Naive thymus-derived CD8-positive, alpha-beta T cell (primary cell): ENCODE measurements around the gene DUT. TPM values are rescaled to one million over a fixed set of nuclear protein-coding genes. Genes with fewer than 3 reads are reported as not detected.
A peak's percentile ranks its signal among the peaks of the same experiment; 100 is the strongest.

Experiments
- ATAC-seq, 2 donors: fragments of 150-1000 bp; cut with Tn5 transposase in 1 of 2; sonication (Bioruptor Pico), chemical (Tn5 transposase) in 1 of 2; 1 replicate in 1 of 2; 2 replicates in 1 of 2; pipeline ENCODE4 v1.10.0; 2021; ENCODE audit warnings: mild to moderate bottlenecking in 2 of 2, moderate library complexity in 2 of 2
- POLR2A ChIA-PET: fragments of 350-600 bp; sonication (Branson Sonifier 250); formaldehyde crosslinking; loops from one replicate; lab custom pipeline; 2021; ENCODE audit warnings: antibody characterized with exemption; lab: Charles Lee
- DNase-seq, 10 donors: peaks; one replicate each; pipeline versions ENCODE4 v3.0.0 to v3.0.0-alpha.2; 2020 to 2022
- H3K27ac Mint-ChIP-seq, 10 donors: one replicate each; pipeline ENCODE4 v1.8.0; 2020 to 2022; ENCODE audit warnings: mild to moderate bottlenecking in 10 of 10, mixed read lengths in 10 of 10, moderate library complexity in 4 of 10, inconsistent platforms in 1 of 10
- H3K27me3 Mint-ChIP-seq, 5 donors: one replicate each; pipeline ENCODE4 v1.8.0; 2021 to 2022; ENCODE audit warnings: mixed read lengths in 5 of 5
- H3K36me3 Mint-ChIP-seq, 3 donors: one replicate each; pipeline ENCODE4 v1.8.0; 2020 to 2022; ENCODE audit warnings: mixed read lengths in 3 of 3, mild to moderate bottlenecking in 2 of 3, inconsistent platforms in 1 of 3
- H3K4me1 Mint-ChIP-seq, 4 donors: one replicate each; pipeline ENCODE4 v1.8.0; 2021 to 2022; ENCODE audit warnings: mixed read lengths in 4 of 4
- H3K4me3 Mint-ChIP-seq, 10 donors: one replicate each; pipeline ENCODE4 v1.8.0; 2020 to 2022; ENCODE audit warnings: mild to moderate bottlenecking in 10 of 10, mixed read lengths in 10 of 10, moderate library complexity in 6 of 10, inconsistent platforms in 1 of 10
- H3K9me3 Mint-ChIP-seq, 9 donors: one replicate each; pipeline ENCODE4 v1.8.0; 2020 to 2022; ENCODE audit warnings: mixed read lengths in 9 of 9, mild to moderate bottlenecking in 3 of 9, inconsistent platforms in 1 of 9, moderate library complexity in 1 of 9
- polyA plus RNA-seq, 3 donors: library from polyadenylated mRNA; unstranded; fragments of 300-500 nt; fragmentation: Illumina TruSeq; gene quantifications; one replicate each; pipeline ENCODE4 v1.2.3, GENCODE V29; 2021
- total RNA-seq, 8 experiments: library from RNA in 2 of 8; stranded (reverse) in 2 of 8; gene quantifications; one replicate each; pipeline ENCODE4 v1.2.3 and lab custom pipeline; 2021 to 2026

The DUT gene
- total and polyA plus RNA-seq, 5 experiments from 2014 or later = 108 to 141 (median 113) TPM

DNA sequence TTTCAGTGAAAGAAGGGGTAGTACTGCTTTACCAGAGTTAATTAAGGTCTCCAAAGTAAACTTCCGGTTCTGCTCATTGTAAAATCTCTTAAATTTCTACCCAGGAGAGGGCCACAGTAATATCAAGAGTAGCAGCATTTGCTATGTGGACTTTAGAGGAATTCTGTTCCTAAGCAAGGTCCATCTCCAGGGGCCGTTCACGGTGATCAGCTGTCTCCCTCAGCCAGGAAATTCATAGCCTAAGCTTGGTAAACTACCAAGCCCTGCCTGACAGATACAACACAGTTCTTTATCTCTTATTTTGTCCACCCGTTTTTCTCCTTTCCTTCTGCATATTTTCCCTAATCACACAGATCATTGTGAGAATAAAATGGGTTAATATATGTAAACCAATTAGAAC, 2.3 kb downstream of the DUT start:
- ATAC-seq = no peak
- no peaks in the 10 kb centered on the region for H3K9me3 Mint-ChIP-seq
- peak overlapping the region in 2 of 10 donors; percentile 13 to 48 for H3K4me3 Mint-ChIP-seq
- no peak for DNase-seq
- H3K4me1 Mint-ChIP-seq = peaks cover 9 to 26% (median 20%) of the 10 kb centered on the region in 4 donors
- peaks cover 0 to 30% (median 2%) of the 10 kb centered on the region in 3 donors for H3K36me3 Mint-ChIP-seq
- no peaks in the 10 kb centered on the region for H3K27me3 Mint-ChIP-seq
- POLR2A ChIA-PET = no interaction called here
- no peak overlapping the region for H3K27ac Mint-ChIP-seq

DNA sequence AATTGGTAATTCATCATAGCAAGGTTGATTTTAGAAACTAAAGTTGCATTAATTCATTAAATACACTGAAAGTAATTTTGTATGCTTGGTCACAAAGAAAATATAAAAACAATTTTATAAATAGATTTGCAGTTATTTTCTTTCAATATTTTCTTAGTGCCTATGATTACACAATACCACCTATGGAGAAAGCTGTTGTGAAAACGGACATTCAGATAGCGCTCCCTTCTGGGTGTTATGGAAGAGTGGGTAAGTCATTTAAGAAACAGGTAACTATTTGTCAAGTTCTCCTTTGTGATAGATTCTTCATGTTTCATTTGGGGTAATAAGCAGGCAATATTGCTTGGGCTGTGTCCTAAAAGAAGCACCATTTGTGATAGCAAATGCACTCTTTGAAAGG, 3.0 kb downstream of the DUT start:
- Mint-ChIP-seq H3K27me3 (no peaks in the 10 kb centered on the region), H3K27ac (no peak overlapping the region), H3K4me3 (no peak overlapping the region), H3K9me3 (no peaks in the 10 kb centered on the region), H3K36me3 (peaks cover 0 to 31% (median 2%) of the 10 kb centered on the region in 3 donors), H3K4me1 (peaks cover 9 to 26% (median 20%) of the 10 kb centered on the region in 4 donors)
- POLR2A ChIA-PET = no interaction called here
- DNase-seq (no peak), ATAC-seq (no peak)

DNA sequence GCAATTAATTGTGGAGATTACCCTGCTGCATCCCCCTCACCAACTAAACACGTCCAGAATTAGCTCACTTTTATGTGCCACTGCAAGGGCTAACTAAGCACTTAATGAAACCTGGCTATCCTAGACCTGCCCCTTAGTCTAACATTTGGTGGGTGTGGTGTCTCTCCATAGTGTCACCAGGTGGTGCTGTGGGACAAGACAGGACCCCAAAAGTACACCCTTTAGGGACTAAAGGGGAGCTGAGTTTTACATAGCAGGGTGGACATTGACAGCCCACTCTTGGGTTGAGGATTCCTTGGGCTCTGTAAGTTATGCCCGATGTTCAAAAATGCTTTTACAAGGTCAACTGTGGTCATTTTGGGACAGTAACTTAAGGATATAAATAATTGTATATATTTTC, 5.7 kb downstream of the DUT start:
- no peaks in the 10 kb centered on the region for H3K9me3 Mint-ChIP-seq
- H3K27ac Mint-ChIP-seq = peak overlapping the region in 2 of 10 donors; percentile 29 to 66
- peaks cover 2 to 12% (median 10%) of the 10 kb centered on the region in 4 donors for H3K4me1 Mint-ChIP-seq
- H3K36me3 Mint-ChIP-seq = peaks cover 0 to 50% (median 2%) of the 10 kb centered on the region in 3 donors
- no peaks in the 10 kb centered on the region for H3K27me3 Mint-ChIP-seq
- ATAC-seq = peak in 1 of 2 donors; percentile 56
- H3K4me3 Mint-ChIP-seq = no peak overlapping the region
- POLR2A ChIA-PET = no interaction called here
- DNase-seq = peak in 6 of 10 donors; percentile 4 to 25 (median 20)

DNA sequence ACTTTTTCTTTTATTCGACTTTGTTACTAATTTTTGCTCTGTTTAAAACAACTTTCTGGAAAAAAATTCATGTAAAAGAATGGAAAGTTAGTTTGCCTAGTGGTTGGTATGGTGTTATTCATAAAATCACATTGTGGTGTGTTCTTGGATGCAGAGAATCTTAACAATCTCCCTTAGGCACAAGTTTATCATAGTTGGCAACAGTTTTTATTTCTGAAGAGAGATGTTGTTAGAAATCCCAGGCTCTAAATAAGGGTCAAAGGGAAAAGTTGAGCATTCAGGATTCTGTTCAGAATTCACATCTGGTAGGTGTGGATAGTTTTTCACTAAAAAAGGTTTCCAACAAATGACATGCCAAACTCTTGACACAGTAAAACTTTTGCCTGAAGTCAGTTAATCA, 6.4 kb downstream of the DUT start:
- peaks cover 0 to 55% (median 4%) of the 10 kb centered on the region in 3 donors for H3K36me3 Mint-ChIP-seq
- H3K4me1 Mint-ChIP-seq = peaks cover 2 to 8% (median 6%) of the 10 kb centered on the region in 4 donors
- no peaks in the 10 kb centered on the region for H3K27me3 Mint-ChIP-seq
- POLR2A ChIA-PET = no interaction called here
- no peak overlapping the region for H3K27ac Mint-ChIP-seq
- DNase-seq (no peak), ATAC-seq (no peak)
- no peaks in the 10 kb centered on the region for H3K9me3 Mint-ChIP-seq
- no peak overlapping the region for H3K4me3 Mint-ChIP-seq

DNA sequence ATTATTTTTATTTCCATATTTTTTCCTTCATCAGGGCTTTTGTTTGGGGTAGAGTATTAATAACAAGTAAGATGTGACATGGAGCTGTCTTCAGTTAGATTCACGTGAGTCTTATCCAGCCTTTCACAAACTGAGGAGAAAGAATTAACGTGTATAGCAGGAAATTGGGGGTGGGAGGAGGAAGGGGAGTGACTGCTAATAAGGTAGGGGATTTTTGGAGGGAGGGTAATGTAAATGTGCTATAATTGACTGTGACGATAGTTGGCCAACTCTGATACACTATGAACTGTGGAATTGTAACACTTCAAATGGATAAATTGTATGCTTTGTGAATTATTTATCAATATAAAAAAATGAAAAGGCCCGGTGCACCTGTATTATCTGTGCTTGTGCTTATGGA, 8.9 kb downstream of the DUT start:
- POLR2A ChIA-PET = no interaction called here
- Mint-ChIP-seq H3K27ac (no peak overlapping the region), H3K4me1 (peaks cover 0 to 3% (median 0%) of the 10 kb centered on the region in 4 donors), H3K27me3 (no peaks in the 10 kb centered on the region), H3K4me3 (no peak overlapping the region), H3K9me3 (no peaks in the 10 kb centered on the region), H3K36me3 (peaks cover 0 to 55% (median 7%) of the 10 kb centered on the region in 3 donors)
- DNase-seq = no peak
- no peak for ATAC-seq

DNA sequence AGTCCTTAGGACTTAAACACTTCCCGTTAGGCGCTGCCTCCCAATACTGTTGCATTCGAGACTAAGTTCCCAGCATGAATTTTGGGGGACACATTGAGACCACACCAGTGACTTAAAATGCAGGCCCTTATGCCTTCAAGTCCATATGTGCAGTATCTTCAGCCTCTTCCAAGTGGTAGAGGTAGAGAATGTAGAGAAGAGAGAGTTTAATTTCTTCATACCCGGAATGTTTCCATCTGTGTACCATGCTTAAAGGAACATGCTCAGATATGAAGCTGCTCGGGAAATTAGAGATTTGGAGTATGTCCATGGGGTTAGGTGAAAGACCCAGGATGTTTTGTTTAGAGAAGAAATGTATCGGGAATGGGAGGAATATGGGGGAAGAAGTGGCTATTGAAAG, 12.6 kb downstream of the DUT start:
- H3K4me3 Mint-ChIP-seq = no peak overlapping the region
- no peak for DNase-seq
- POLR2A ChIA-PET = no interaction called here
- no peaks in the 10 kb centered on the region for H3K4me1 Mint-ChIP-seq
- H3K36me3 Mint-ChIP-seq = peaks cover 0 to 38% (median 7%) of the 10 kb centered on the region in 3 donors
- ATAC-seq = no peak
- H3K27me3 Mint-ChIP-seq = no peaks in the 10 kb centered on the region
- peak overlapping the region in 1 of 10 donors; percentile 31 for H3K27ac Mint-ChIP-seq
- H3K9me3 Mint-ChIP-seq = no peaks in the 10 kb centered on the region

DNA sequence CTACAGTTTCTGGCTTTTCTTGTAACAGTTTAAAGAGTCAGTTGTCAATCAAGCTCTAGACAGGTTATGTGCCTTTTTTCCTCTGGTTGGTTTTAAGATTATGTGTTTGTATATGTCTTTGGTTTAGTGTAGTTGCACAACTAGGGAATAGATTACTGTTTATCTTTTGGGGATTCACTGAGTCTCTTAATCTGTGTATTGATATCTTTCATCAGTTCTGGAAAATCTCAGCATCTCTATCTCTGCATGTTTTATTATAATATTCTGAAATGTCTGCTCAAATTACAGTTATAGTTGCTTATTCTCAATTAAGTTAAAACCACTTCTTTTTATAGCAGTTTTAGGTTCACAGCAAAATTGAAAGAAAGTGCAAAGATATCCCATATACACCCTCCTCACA, 14.3 kb downstream of the DUT start:
- POLR2A ChIA-PET = no interaction called here
- DNase-seq (no peak), ATAC-seq (no peak)
- H3K27me3 Mint-ChIP-seq = no peaks in the 10 kb centered on the region
- no peak overlapping the region for H3K27ac Mint-ChIP-seq
- H3K36me3 Mint-ChIP-seq = peaks cover 0 to 27% (median 7%) of the 10 kb centered on the region in 3 donors
- no peaks in the 10 kb centered on the region for H3K4me1 Mint-ChIP-seq
- no peak overlapping the region for H3K4me3 Mint-ChIP-seq
- H3K9me3 Mint-ChIP-seq = no peaks in the 10 kb centered on the region

DNA sequence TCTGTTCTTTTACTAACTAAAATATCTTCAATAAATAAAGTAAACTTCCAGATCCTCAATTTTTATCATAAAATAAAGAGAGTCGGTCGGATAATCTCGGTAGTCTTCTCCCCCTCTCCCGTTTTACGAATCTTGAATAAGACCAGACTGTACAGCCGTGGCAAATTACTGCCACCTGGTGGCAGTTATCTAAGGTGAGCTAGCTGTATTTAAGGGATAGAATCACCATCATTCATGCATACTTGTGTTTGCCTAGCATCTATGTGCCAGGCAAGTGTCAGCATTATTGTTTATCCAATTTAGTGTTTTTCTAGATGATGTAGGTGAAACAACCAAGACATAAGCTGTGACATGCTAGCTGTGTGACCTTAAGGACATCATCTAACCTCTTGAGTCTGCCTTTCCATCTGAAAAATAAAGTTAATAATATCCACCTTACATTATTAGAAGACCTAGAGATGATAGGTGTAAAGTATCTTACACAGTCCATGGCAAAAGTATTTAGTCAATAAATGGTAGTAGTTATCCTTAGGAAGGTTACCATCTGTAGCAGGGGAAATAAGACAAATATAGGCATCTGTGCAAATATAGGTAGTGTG, 21.3 kb downstream of the DUT start:
- ATAC-seq (peak; percentile 77 to 81), DNase-seq (peak; percentile 8 to 69 (median 40))
- Mint-ChIP-seq H3K4me1 (peaks cover 0 to 6% (median 2%) of the 10 kb centered on the region in 4 donors), H3K36me3 (peaks cover 0 to 3% (median 0%) of the 10 kb centered on the region in 3 donors), H3K9me3 (no peaks in the 10 kb centered on the region), H3K27me3 (peaks cover 0 to 8% (median 1%) of the 10 kb centered on the region in 5 donors), H3K4me3 (peak overlapping the region in 3 of 10 donors; percentile 20 to 46 (median 36)), H3K27ac (no peak overlapping the region)
- POLR2A ChIA-PET = no interaction called here

DNA sequence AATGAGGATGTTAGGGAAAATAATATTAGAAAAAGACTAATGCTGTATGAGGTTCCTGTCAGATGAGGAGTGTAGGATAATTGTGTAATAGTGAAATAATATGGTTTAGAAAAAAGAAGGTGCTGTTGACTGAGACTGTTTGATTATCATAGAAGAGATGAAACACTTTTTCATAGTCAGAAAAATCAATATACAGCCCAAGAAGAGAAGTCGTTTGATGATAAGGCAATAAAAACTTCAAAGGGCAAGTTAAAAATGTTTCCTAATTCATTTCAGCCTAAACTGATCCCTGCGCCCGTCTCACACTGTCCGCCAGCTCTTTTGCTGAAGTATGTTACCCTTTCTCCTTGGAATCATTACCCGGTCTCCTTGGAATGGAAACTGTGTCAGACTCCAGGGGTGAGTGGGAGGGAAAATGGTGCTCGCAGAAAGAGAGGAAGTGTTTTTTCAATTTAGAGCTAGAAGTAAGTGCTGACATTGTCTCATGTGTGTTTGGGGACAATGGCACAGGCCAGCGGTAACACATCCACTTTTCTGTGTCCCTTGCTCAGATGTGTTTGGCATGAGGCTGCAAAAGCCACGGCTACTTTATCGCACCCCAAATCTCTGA, 23.6 kb downstream of the DUT start:
- Mint-ChIP-seq H3K36me3 (no peaks in the 10 kb centered on the region), H3K27me3 (peaks cover 0 to 8% (median 1%) of the 10 kb centered on the region in 5 donors), H3K4me1 (peaks cover 2 to 12% (median 6%) of the 10 kb centered on the region in 4 donors), H3K4me3 (no peak overlapping the region), H3K27ac (no peak overlapping the region), H3K9me3 (no peaks in the 10 kb centered on the region)
- DNase-seq (no peak), ATAC-seq (no peak)
- POLR2A ChIA-PET = no interaction called here

DNA sequence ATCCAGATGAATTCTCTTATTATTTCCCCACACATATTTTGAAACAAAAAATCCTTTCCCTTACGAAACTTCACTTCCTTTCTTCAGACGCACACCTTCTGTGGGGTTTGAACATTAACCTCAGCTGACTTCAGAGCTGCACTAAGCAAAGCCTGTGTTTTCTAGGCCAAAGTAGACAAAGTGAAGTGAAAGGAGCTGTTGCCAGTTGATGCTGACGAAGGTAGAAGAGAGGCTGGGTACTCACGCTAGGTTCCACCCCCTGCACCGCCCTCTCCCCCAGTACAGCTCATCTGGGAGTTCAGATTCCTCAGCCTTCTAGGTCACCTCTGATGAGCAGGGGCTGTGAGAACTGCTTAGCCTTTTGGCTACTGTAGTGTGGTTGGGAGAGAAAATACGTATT, 24.1 kb downstream of the DUT start:
- H3K27ac Mint-ChIP-seq = no peak overlapping the region
- H3K4me1 Mint-ChIP-seq = peaks cover 2 to 12% (median 6%) of the 10 kb centered on the region in 4 donors
- no peaks in the 10 kb centered on the region for H3K9me3 Mint-ChIP-seq
- ATAC-seq (no peak), DNase-seq (no peak)
- no peaks in the 10 kb centered on the region for H3K36me3 Mint-ChIP-seq
- H3K4me3 Mint-ChIP-seq = no peak overlapping the region
- POLR2A ChIA-PET = no interaction called here
- H3K27me3 Mint-ChIP-seq = peaks cover 0 to 8% (median 1%) of the 10 kb centered on the region in 5 donors

DNA sequence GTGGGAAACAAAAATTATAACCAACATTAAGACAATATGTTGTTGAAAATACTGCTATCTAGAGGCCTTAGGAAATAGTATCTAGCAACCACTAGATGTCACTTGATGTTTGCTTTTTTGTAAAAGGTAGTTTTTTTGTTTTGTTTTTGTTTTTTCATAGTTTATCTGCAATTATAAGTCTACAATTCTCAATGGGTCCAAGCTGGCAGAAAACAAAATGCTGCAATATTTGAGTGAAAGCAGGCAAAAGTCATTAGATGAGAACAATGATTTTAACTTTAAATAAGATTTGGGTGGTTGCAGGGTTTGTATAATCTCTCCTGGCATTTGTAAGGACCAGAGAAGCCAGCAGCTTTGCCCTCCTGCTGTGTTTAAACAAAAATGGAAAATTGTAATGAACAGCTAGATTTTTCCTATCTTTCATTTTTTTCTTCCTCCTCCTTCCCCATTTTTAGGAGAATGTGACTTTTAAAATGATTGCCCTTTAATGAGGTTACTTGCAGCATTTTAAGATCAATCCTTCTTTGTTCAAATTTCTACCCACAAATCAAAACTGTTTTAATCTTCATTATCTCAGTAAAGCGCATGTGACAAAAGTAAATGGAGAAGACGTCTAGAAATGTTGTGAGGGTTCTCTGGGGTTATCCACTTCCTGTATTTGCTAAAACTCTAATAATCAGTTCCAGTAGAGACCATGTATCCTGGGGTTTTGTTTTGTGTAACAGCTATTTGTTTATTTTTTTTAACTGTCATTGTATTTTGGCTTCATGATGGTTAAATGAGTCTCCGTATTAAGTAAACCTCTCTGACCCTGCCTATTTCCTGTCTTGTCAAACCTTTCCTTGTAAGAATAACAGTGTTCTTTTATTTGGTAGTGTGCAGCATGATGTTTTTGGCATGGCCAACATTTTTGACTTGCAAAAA, 27.3 kb downstream of the DUT start:
- no peak for ATAC-seq
- Mint-ChIP-seq H3K27ac (no peak overlapping the region), H3K4me3 (no peak overlapping the region), H3K27me3 (peaks cover 0 to 4% (median under 1%) of the 10 kb centered on the region in 5 donors), H3K9me3 (no peaks in the 10 kb centered on the region), H3K36me3 (no peaks in the 10 kb centered on the region), H3K4me1 (peaks cover 2 to 6% (median 4%) of the 10 kb centered on the region in 4 donors)
- no peak for DNase-seq
- POLR2A ChIA-PET = no interaction called here

DNA sequence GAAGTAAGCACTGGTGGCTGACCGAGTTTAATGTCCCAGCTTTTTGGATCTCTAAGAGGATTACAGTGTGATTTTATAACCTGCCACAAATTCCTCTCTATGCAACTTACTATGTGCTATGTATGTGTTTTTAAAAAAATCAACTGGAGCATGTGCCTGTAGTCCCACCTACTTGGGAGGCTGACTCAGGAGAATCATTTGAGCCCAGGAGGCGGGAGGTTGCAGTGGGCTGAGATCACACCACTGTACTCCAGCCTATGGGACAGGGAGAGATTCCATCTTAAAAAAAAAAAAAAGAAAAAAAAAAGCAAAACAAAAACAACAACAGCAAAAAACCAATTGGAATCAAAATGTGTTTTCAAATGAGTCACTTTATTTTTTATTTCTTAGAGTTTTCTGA, 29.6 kb downstream of the DUT start:
- Mint-ChIP-seq H3K27ac (no peak overlapping the region), H3K27me3 (peaks cover 0 to 4% (median 2%) of the 10 kb centered on the region in 5 donors), H3K36me3 (no peaks in the 10 kb centered on the region), H3K4me1 (peaks cover 2 to 6% (median 4%) of the 10 kb centered on the region in 4 donors), H3K4me3 (no peak overlapping the region), H3K9me3 (no peaks in the 10 kb centered on the region)
- DNase-seq (no peak), ATAC-seq (no peak)
- POLR2A ChIA-PET = interaction anchor here (0.7 kb wide), 1 partner anchor 26 kb away, joined by 4 read pairs; no protein-coding TSS in a partner anchor
